Heart right ventricle (tissue), 16 donors: ENCODE data around the gene IGFLR1. TPM values are rescaled to one million over a fixed set of nuclear protein-coding genes. Genes with fewer than 3 reads are reported as not detected.

ENCODE experiments used
- ATAC-seq, 8 donors: fragments of 200-7000 bp; cut with Tn5 transposase; one replicate each; pipeline ENCODE4 v1.9.1; 2020; ENCODE audit warnings: mild to moderate bottlenecking in 8 of 8, moderate library complexity in 8 of 8, moderate number of reproducible peaks in 1 of 8
- DNase-seq, 2 donors: peaks; one replicate each; pipeline ENCODE4 v3.0.0-alpha.2; 2020
- H3K27ac ChIP-seq, 10 donors: fragments of 200-600 bp; sonication (generic) in 2 of 10; one replicate each; pipeline versions ENCODE4 v1.5.0 to v1.8.0; 2020 to 2022; ENCODE audit warnings: mild to moderate bottlenecking in 3 of 10
- H3K27me3 ChIP-seq, 7 donors: fragments of 200-600 bp; one replicate each; pipeline ENCODE4 v1.8.0; 2021 to 2022; ENCODE audit warnings: mild to moderate bottlenecking in 2 of 7
- H3K36me3 ChIP-seq, 9 donors: fragments of 200-600 bp; sonication (generic) in 1 of 9; one replicate each; pipeline versions ENCODE4 v1.5.0 to v1.8.0; 2020 to 2022; ENCODE audit warnings: mild to moderate bottlenecking in 2 of 9
- H3K4me1 ChIP-seq, 9 donors: fragments of 200-600 bp; sonication (generic) in 1 of 9; one replicate each; pipeline versions ENCODE4 v1.5.0 to v1.8.0; 2020 to 2022; ENCODE audit warnings: mild to moderate bottlenecking in 4 of 9
- H3K4me3 ChIP-seq, 10 donors: fragments of 200-600 bp; sonication (generic) in 2 of 10; one replicate each; pipeline versions ENCODE4 v1.5.0 to v1.8.0; 2020 to 2022; ENCODE audit warnings: mild to moderate bottlenecking in 7 of 10, moderate library complexity in 2 of 10
- H3K9me3 ChIP-seq, 11 donors: fragments of 200-600 bp in 10 of 11; sonication (generic) in 2 of 11; one replicate each; pipeline versions ENCODE4 v1.5.0 to v1.8.0; 2013 to 2022; ENCODE audit warnings: mild to moderate bottlenecking in 2 of 11, control low read depth in 1 of 11, moderate library complexity in 1 of 11
- WGBS, 2 donors: extraction: QIAGEN DNeasy Blood & Tissue Kit; methylation state at CpG; one replicate each; pipeline ENCODE4 v1.1.7; 2013; ENCODE audit warnings: inconsistent platforms in 1 of 2; 5-methylcytosine and 5-hydroxymethylcytosine counted together
- intact Hi-C, 10 donors: fragments of 100-400 bp; cut with DNase I; formaldehyde crosslinking; loops; one replicate each; pipeline versions ENCODE4 v1.11.1 to v1.14.2; 2022
- polyA plus RNA-seq, 2 donors: library from polyadenylated mRNA; stranded (reverse); fragments of 200-250 nt; gene quantifications; one replicate each; pipeline ENCODE4 v1.2.3, GENCODE V29; 2013
- total RNA-seq, 10 donors: library from RNA; stranded (reverse); fragmentation: NEBNext Ultra II Directional in 3 of 10; extraction: Animal tissue kit (Norgen Biotek cat#: 25700) in 3 of 10; gene quantifications; one replicate each; pipeline versions ENCODE4 v1.2.1 to v1.2.4, GENCODE V29; 2021 to 2023
- TF ChIP-seq, protein P1 (sequence below), 9 donors: fragments of 200-600 bp; sonication (generic) in 2 of 9; IDR thresholded peaks; one replicate each; pipeline versions ENCODE4 v1.5.0 to v1.8.0; 2021 to 2022; ENCODE audit warnings: antibody characterized with exemption in 9 of 9, mild to moderate bottlenecking in 5 of 9, moderate library complexity in 1 of 9
- donor health status: Arrhythmogenic right ventricular cardiomyopathy.
- donor health status: ischemic (EF 13 %, LVEDD 7.1; RV severe dilation, severe dysfunction).
- donor health status: healthy with polysubstance abuse.
- donor health status: DM: no; HTN: yes; CAD: no.
- donor health status: DM: no; HTN: no; CAD: no.
- donor health status: ischemic (EF 25% LVEDD 6.9; RV normal size, moderate dysfunction).
- donor health status: ischemic (EF 25% LVEDD 5.7; RV mildly dilated, moderate dysfunction).
- donor health status: healthy.
- donor health status: DM: yes; HTN: yes; CAD: no.
- donor health status: Ischemic cardiomyopathy.
- donor health status: ischemic (EF 35%, LVEDD 5.7; RV mildly dilated, moderate dysfunction).
- donor health status: nonischemic (EF 11% LVEDD 7.7; RV severe dilation, severe dysfunction).
- donor health status: DM: yes; HTN: yes; CAD: no.
- donor health status: PGD.
- donor health status: ischemic (EF 29% LVEDD 5.4; RV normal size, mild dysfunction).
- donor health status: nonischemic (EF 23%, LVEDD 6.1; RV moderate dilation, normal function).

Gene IGFLR1
- total and polyA plus RNA-seq, 12 donors, result 1.1 to 17.1 (median 2.5) TPM

GRCh38 chr19:35751839-35752745 is 9.8 kb upstream of the IGFLR1 start:
- Histone ChIP-seq H3K36me3 (peaks cover 0 to 32% (median 18%) of the 10 kb centered on the region in 9 donors), H3K27me3 (peaks cover 0 to 15% (median 0%) of the 10 kb centered on the region in 7 donors), H3K9me3 (no peaks in the 10 kb centered on the region), H3K27ac (peak overlapping the region in 4 of 10 donors; percentile 24 to 99 (median 30)), H3K4me1 (peaks cover 11 to 66% (median 41%) of the 10 kb centered on the region in 9 donors), H3K4me3 (no peak overlapping the region)
- ATAC-seq (peak in 1 of 8 donors; percentile 5), DNase-seq (no peak)
- TF ChIP-seq, protein P1, sequence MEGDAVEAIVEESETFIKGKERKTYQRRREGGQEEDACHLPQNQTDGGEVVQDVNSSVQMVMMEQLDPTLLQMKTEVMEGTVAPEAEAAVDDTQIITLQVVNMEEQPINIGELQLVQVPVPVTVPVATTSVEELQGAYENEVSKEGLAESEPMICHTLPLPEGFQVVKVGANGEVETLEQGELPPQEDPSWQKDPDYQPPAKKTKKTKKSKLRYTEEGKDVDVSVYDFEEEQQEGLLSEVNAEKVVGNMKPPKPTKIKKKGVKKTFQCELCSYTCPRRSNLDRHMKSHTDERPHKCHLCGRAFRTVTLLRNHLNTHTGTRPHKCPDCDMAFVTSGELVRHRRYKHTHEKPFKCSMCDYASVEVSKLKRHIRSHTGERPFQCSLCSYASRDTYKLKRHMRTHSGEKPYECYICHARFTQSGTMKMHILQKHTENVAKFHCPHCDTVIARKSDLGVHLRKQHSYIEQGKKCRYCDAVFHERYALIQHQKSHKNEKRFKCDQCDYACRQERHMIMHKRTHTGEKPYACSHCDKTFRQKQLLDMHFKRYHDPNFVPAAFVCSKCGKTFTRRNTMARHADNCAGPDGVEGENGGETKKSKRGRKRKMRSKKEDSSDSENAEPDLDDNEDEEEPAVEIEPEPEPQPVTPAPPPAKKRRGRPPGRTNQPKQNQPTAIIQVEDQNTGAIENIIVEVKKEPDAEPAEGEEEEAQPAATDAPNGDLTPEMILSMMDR (IDR thresholded peaks at IDR 0.05), result no peak
- 86 to 87% methylated on average over 14 of the region's 14 CpGs for whole genome bisulfite sequencing, 2 donors
- intact Hi-C loops, result loop anchor here in 1 of 10 donors (5.0 kb wide), 1 partner anchor 35 kb away; the partner anchor contains the start of gene KMT2B

- H3K4me1 ChIP-seq, result peaks cover 7 to 60% (median 37%) of the 10 kb centered on the region in 9 donors
- intact Hi-C loops, result loop anchor here in 1 of 10 donors (5.0 kb wide), 1 partner anchor 33 kb away; the partner anchor contains the start of gene KMT2B
- H3K27me3 ChIP-seq, result peaks cover 0 to under 1% (median 0%) of the 10 kb centered on the region in 7 donors
- DNase-seq (no peak), ATAC-seq (no peak)
- WGBS, 2 donors, result 91 to 95% methylated on average over 5 of the region's 5 CpGs
- TF ChIP-seq, protein P1 (IDR thresholded peaks at IDR 0.05), result no peak
- no peak overlapping the region for H3K4me3 ChIP-seq
- no peak overlapping the region for H3K27ac ChIP-seq
- H3K9me3 ChIP-seq, result no peaks in the 10 kb centered on the region
- H3K36me3 ChIP-seq, result peaks cover 0 to 35% (median 18%) of the 10 kb centered on the region in 9 donors
Measured at GRCh38 chr19:35750167-35750566, 7.9 kb upstream of the IGFLR1 start.

- Histone ChIP-seq H3K9me3 (no peaks in the 10 kb centered on the region), H3K27me3 (no peaks in the 10 kb centered on the region), H3K4me1 (peaks cover 7 to 63% (median 44%) of the 10 kb centered on the region in 9 donors), H3K36me3 (peaks cover 0 to 29% (median 7%) of the 10 kb centered on the region in 9 donors), H3K27ac (peak within 1 kb of the TSS; percentile 54 to 93 (median 84)), H3K4me3 (peak within 1 kb of the TSS; percentile 67 to 97 (median 88))
- DNase-seq (peak; percentile 98 to 99), ATAC-seq (peak; percentile 79 to 90 (median 87))
- 0 to 1% methylated on average over 45 of the region's 45 CpGs for WGBS, 2 donors
- intact Hi-C loops, result loop anchor here in 4 of 10 donors (1.0 to 10.0 kb wide), 4 partner anchors 9 to 186 kb away; partner anchors contain the start of genes LRFN3 (in 2 of the 4) and HSPB6 (in 1 of the 4)
- TF ChIP-seq, protein P1 (IDR thresholded peaks at IDR 0.05), result peak in 6 of 9 donors; percentile 5 to 38 (median 21)
Measured at GRCh38 chr19:35748106-35749020, 6.1 kb upstream of the IGFLR1 start, which contains the start of gene LIN37. LIN37 (plus strand) TSS chr19:35748576; CDS start chr19:35748725, 149 bp downstream.
